ENCODE measurements around the gene RAB4B.
A peak's percentile ranks its signal among the peaks of the same experiment; 100 is the strongest.
"Not testable (repeated sequence)": the region's sequence is repeated elsewhere in the genome, so short reads cannot be mapped to it uniquely, and the experiment has no call there.

RAB4B gene

GRCh38 chr19:40803857-40804782 lies 26.1 kb downstream of the RAB4B start:
- DNase-seq (ENCODE audit: low read depth in 2 of 2), result peak in 1 of 2 donors; percentile 27

- no peak for DNase-seq (ENCODE audit: low read depth in 2 of 2)
Observed at GRCh38 chr19:40804783-40805242, 26.8 kb downstream of the RAB4B start.

GRCh38 chr19:40805258-40805868 lies 27.3 kb downstream of the RAB4B start:
- no peak for DNase-seq (ENCODE audit: low read depth in 2 of 2)

GRCh38 chr19:40806423-40807146 lies 28.5 kb downstream of the RAB4B start:
- peak in 1 of 2 donors; percentile 58 for DNase-seq (ENCODE audit: low read depth in 2 of 2)

GRCh38 chr19:40807147-40808020 lies 29.3 kb downstream of the RAB4B start:
- no peak for DNase-seq (ENCODE audit: low read depth in 2 of 2)

GRCh38 chr19:40808021-40808325 lies 29.9 kb downstream of the RAB4B start:
- no peak for DNase-seq (ENCODE audit: low read depth in 2 of 2)

- no peak for DNase-seq (ENCODE audit: low read depth in 2 of 2)
Observed at GRCh38 chr19:40808497-40808896, 30.4 kb downstream of the RAB4B start.

- DNase-seq (ENCODE audit: low read depth in 2 of 2), result no peak
Observed at GRCh38 chr19:40809358-40810086, 31.5 kb downstream of the RAB4B start.

GRCh38 chr19:40810160-40810559 lies 32.1 kb downstream of the RAB4B start:
- no peak for DNase-seq (ENCODE audit: low read depth in 2 of 2)

- not testable (repeated sequence) for DNase-seq (ENCODE audit: low read depth in 2 of 2)
Observed at GRCh38 chr19:40810649-40811408, 32.8 kb downstream of the RAB4B start.

- DNase-seq (ENCODE audit: low read depth in 2 of 2), result no peak
Observed at GRCh38 chr19:40811478-40812341, 33.7 kb downstream of the RAB4B start.

GRCh38 chr19:40812571-40812970 lies 34.5 kb downstream of the RAB4B start:
- not testable (repeated sequence) for DNase-seq (ENCODE audit: low read depth in 2 of 2)

GRCh38 chr19:40813182-40813581 lies 35.1 kb downstream of the RAB4B start:
- no peak for DNase-seq (ENCODE audit: low read depth in 2 of 2)

- no peak for DNase-seq (ENCODE audit: low read depth in 2 of 2)
Observed at GRCh38 chr19:40815223-40815622, 37.2 kb downstream of the RAB4B start.

- DNase-seq (ENCODE audit: low read depth in 2 of 2), result peak in 1 of 2 donors; percentile 55
Observed at GRCh38 chr19:40818480-40819399, 40.7 kb downstream of the RAB4B start.

- DNase-seq (ENCODE audit: low read depth in 2 of 2), result peak in 1 of 2 donors; percentile 45
Observed at GRCh38 chr19:40819479-40820234, 41.6 kb downstream of the RAB4B start.

- DNase-seq (ENCODE audit: low read depth in 2 of 2), result no peak
Observed at GRCh38 chr19:40822161-40822560, 44.1 kb downstream of the RAB4B start.
